SIG-M5 treated with dmso at 0.1 percent for 504 hours (cell line): ENCODE results near the gene PTPN20.

Source experiments
- DNase-seq: peaks from one replicate; lab custom pipeline; 2025; ENCODE audit not compliant: unreplicated experiment; lab: John Stamatoyannopoulos, UW

PTPN20 gene

GRCh38 chr10:47019155-47020145 lies 108.2 kb downstream of the PTPN20 start:
- no peak for DNase-seq

GRCh38 chr10:47020471-47020870 lies 109.2 kb downstream of the PTPN20 start:
- DNase-seq, result no peak

- DNase-seq, result no peak
Observed at GRCh38 chr10:47021850-47022249, 110.6 kb downstream of the PTPN20 start.

- no peak for DNase-seq
Observed at GRCh38 chr10:47022311-47023131, 111.3 kb downstream of the PTPN20 start.

GRCh38 chr10:47023237-47024045 lies 112.2 kb downstream of the PTPN20 start:
- no peak for DNase-seq

GRCh38 chr10:47024046-47024322 lies 112.8 kb downstream of the PTPN20 start:
- DNase-seq, result no peak

GRCh38 chr10:47024399-47025252 lies 113.4 kb downstream of the PTPN20 start:
- peak; percentile 45 for DNase-seq

GRCh38 chr10:47025253-47025539 lies 114.0 kb downstream of the PTPN20 start:
- no peak for DNase-seq

GRCh38 chr10:47025540-47026300 lies 114.5 kb downstream of the PTPN20 start:
- no peak for DNase-seq

GRCh38 chr10:47026301-47027107 lies 115.3 kb downstream of the PTPN20 start:
- DNase-seq, result no peak

GRCh38 chr10:47027108-47027783 lies 116.0 kb downstream of the PTPN20 start:
- no peak for DNase-seq

- DNase-seq, result no peak
Observed at GRCh38 chr10:47027784-47028260, 116.6 kb downstream of the PTPN20 start.

- no peak for DNase-seq
Observed at GRCh38 chr10:47028466-47028865, 117.2 kb downstream of the PTPN20 start.

GRCh38 chr10:47029181-47030009 lies 118.2 kb downstream of the PTPN20 start:
- DNase-seq, result no peak

- DNase-seq, result no peak
Observed at GRCh38 chr10:47030191-47030703, 119.0 kb downstream of the PTPN20 start.

GRCh38 chr10:47031211-47031900 lies 120.1 kb downstream of the PTPN20 start:
- peak; percentile 18 for DNase-seq
